Mesenchymal stem cell (in vitro differentiated cells and primary cell): Measurements from ENCODE around the gene SYNJ2.
A peak's percentile ranks its signal among the peaks of the same experiment; 100 is the strongest.

ENCODE experiments used
- DNase-seq: peaks from one replicate; pipeline ENCODE4 v3.0.0-alpha.2; 2013
- H2AFZ ChIP-seq: one replicate; pipeline ENCODE4 v1.6.1; 2013; ENCODE audit warnings: low read depth, mild to moderate bottlenecking, control low read depth, inconsistent platforms, low read length, moderate library complexity
- H2AK5ac ChIP-seq: 2 replicates; pipeline ENCODE4 v1.6.1; 2013; ENCODE audit warnings: low read length, moderate library complexity, mild to moderate bottlenecking, inconsistent platforms; ENCODE audit not compliant: severe bottlenecking
- H2BK120ac ChIP-seq: one replicate; pipeline ENCODE4 v1.6.1; 2013; ENCODE audit warnings: low read depth, mild to moderate bottlenecking, inconsistent platforms, low read length, moderate library complexity
- H2BK12ac ChIP-seq, 2 experiments: one replicate each; pipeline ENCODE4 v1.6.1; 2013; ENCODE audit warnings: inconsistent platforms in 2 of 2, low read length in 2 of 2, mild to moderate bottlenecking in 2 of 2, moderate library complexity in 2 of 2, control low read depth in 1 of 2
- H2BK15ac ChIP-seq: one replicate; pipeline ENCODE4 v1.6.1; 2013; ENCODE audit warnings: mild to moderate bottlenecking, low read depth, inconsistent platforms; ENCODE audit not compliant: poor library complexity, severe bottlenecking
- H2BK5ac ChIP-seq: 2 replicates; pipeline ENCODE4 v1.6.1; 2013; ENCODE audit warnings: low read depth, mild to moderate bottlenecking, low read length, control low read depth, inconsistent platforms; ENCODE audit not compliant: poor library complexity, severe bottlenecking
- H3K14ac ChIP-seq, 2 experiments: one replicate each; pipeline ENCODE4 v1.6.1; 2013; ENCODE audit warnings: inconsistent platforms in 2 of 2, low read length in 2 of 2, control low read depth in 1 of 2, mild to moderate bottlenecking in 1 of 2, moderate library complexity in 1 of 2
- H3K18ac ChIP-seq, 2 experiments: one replicate each; pipeline ENCODE4 v1.6.1; 2013; ENCODE audit warnings: inconsistent platforms in 2 of 2, low read length in 2 of 2, control low read depth in 1 of 2, low read depth in 1 of 2, mild to moderate bottlenecking in 1 of 2
- H3K23ac ChIP-seq, 2 experiments: one replicate each; pipeline ENCODE4 v1.6.1; 2013; ENCODE audit warnings: inconsistent platforms in 2 of 2, low read length in 2 of 2, mild to moderate bottlenecking in 2 of 2, moderate library complexity in 2 of 2, control low read depth in 1 of 2
- H3K27ac ChIP-seq: 2 replicates; pipeline ENCODE4 v1.5.1; 2013; ENCODE audit warnings: mild to moderate bottlenecking, moderate library complexity, low read length, control low read depth, inconsistent platforms; ENCODE audit not compliant: poor library complexity, severe bottlenecking
- H3K27me3 ChIP-seq, 2 experiments: 2 replicates each; pipeline versions ENCODE4 v1.6.1 to v1.7.0; 2013; ENCODE audit warnings: low read length in 2 of 2, mild to moderate bottlenecking in 2 of 2, moderate library complexity in 2 of 2, control low read depth in 1 of 2, inconsistent platforms in 1 of 2; ENCODE audit not compliant: control insufficient read depth in 1 of 2, insufficient read depth in 1 of 2
- H3K36me3 ChIP-seq, 2 experiments: 2 replicates each; pipeline versions ENCODE4 v1.6.1 to v1.7.0; 2013; ENCODE audit warnings: low read length in 2 of 2, control low read depth in 1 of 2, inconsistent platforms in 1 of 2, low read depth in 1 of 2, mild to moderate bottlenecking in 1 of 2; ENCODE audit not compliant: insufficient read depth in 2 of 2, control insufficient read depth in 1 of 2
- H3K4ac ChIP-seq, 2 experiments: one replicate each; pipeline ENCODE4 v1.6.1; 2013; ENCODE audit warnings: inconsistent platforms in 2 of 2, low read length in 2 of 2, mild to moderate bottlenecking in 2 of 2, moderate library complexity in 2 of 2, control low read depth in 1 of 2, low read depth in 1 of 2
- H3K4me1 ChIP-seq: 2 replicates; pipeline ENCODE4 v1.6.1; 2013; ENCODE audit warnings: low read depth, low read length, control low read depth; ENCODE audit not compliant: control insufficient read depth, insufficient read depth
- H3K4me2 ChIP-seq: 2 replicates; pipeline ENCODE4 v1.6.1; 2013; ENCODE audit warnings: low read length, mild to moderate bottlenecking, inconsistent platforms; ENCODE audit not compliant: poor library complexity, severe bottlenecking
- H3K4me3 ChIP-seq, 2 experiments: 2 replicates each; pipeline versions ENCODE4 v1.5.1 to v1.7.0; 2013; ENCODE audit warnings: low read length in 2 of 2, mild to moderate bottlenecking in 2 of 2, control low read depth in 1 of 2, low read depth in 1 of 2; ENCODE audit not compliant: insufficient read depth in 1 of 2
- H3K79me1 ChIP-seq: replicated peaks from 2 replicates; pipeline ENCODE4 v1.6.1; 2013; ENCODE audit warnings: mild to moderate bottlenecking, control low read depth, low read length, inconsistent platforms; ENCODE audit not compliant: poor library complexity, severe bottlenecking
- H3K9ac ChIP-seq: 2 replicates; pipeline ENCODE4 v1.7.0; 2013; ENCODE audit warnings: mild to moderate bottlenecking, low read length, moderate library complexity
- H3K9me3 ChIP-seq: 2 replicates; pipeline ENCODE4 v1.7.0; 2013; ENCODE audit warnings: mild to moderate bottlenecking, low read length; ENCODE audit not compliant: control insufficient read depth
- H4K8ac ChIP-seq: one replicate; pipeline ENCODE4 v1.6.1; 2013; ENCODE audit warnings: inconsistent platforms, mild to moderate bottlenecking, low read length, moderate library complexity
- H4K91ac ChIP-seq: one replicate; pipeline ENCODE4 v1.6.1; 2013; ENCODE audit warnings: mild to moderate bottlenecking, low read length, inconsistent platforms
- WGBS: methylation state at CpG from one replicate; pipeline ENCODE4 v1.1.7; 2013; ENCODE audit warnings: mixed read lengths; 5-methylcytosine and 5-hydroxymethylcytosine counted together

The SYNJ2 gene

GRCh38 chr6:157988700-157989063, 7.0 kb downstream of the SYNJ2 start:
- WGBS, result 97% methylated on average over 8 of the region's 8 CpGs
- Histone ChIP-seq H3K14ac (no peak overlapping the region), H3K4me2 (no peak overlapping the region), H2AK5ac (peak overlapping the region; percentile 63), H3K27me3 (no peaks in the 10 kb centered on the region), H4K8ac (peak overlapping the region; percentile 19), H3K9ac (no peak overlapping the region), H3K4me3 (no peak overlapping the region), H3K4ac (peak overlapping the region in 1 of 2 experiments; percentile 57), H3K18ac (peak overlapping the region; percentile 37 to 50), H3K9me3 (no peaks in the 10 kb centered on the region), H2BK12ac (peak overlapping the region in 1 of 2 experiments; percentile 10), H2BK120ac (peak overlapping the region; percentile 52), H2AFZ (no peak overlapping the region), H3K79me1 (peaks cover 2% of the 10 kb centered on the region), H2BK15ac (no peak overlapping the region), H2BK5ac (no peak overlapping the region), H3K27ac (no peak overlapping the region), H3K4me1 (peaks cover 53% of the 10 kb centered on the region), H3K36me3 (peaks cover 17 to 19% of the 10 kb centered on the region in 2 experiments), H4K91ac (no peak overlapping the region), H3K23ac (no peak overlapping the region)
- DNase-seq, result no peak

GRCh38 chr6:157989541-157990289, 8.1 kb downstream of the SYNJ2 start:
- Histone ChIP-seq H3K27ac (peak overlapping the region; percentile 19), H3K36me3 (peaks cover 17 to 18% of the 10 kb centered on the region in 2 experiments), H3K9me3 (no peaks in the 10 kb centered on the region), H3K79me1 (peaks cover 2% of the 10 kb centered on the region), H2AK5ac (peak overlapping the region; percentile 35), H4K91ac (no peak overlapping the region), H3K4me2 (peak overlapping the region; percentile 3), H3K23ac (no peak overlapping the region), H2AFZ (no peak overlapping the region), H2BK120ac (peak overlapping the region; percentile 6), H3K18ac (peak overlapping the region; percentile 11 to 77), H3K14ac (no peak overlapping the region), H3K27me3 (no peaks in the 10 kb centered on the region), H2BK5ac (no peak overlapping the region), H2BK12ac (peak overlapping the region in 1 of 2 experiments; percentile 23), H2BK15ac (peak overlapping the region; percentile 41), H4K8ac (peak overlapping the region; percentile 27), H3K4me3 (no peak overlapping the region), H3K9ac (no peak overlapping the region), H3K4ac (peak overlapping the region in 1 of 2 experiments; percentile 17), H3K4me1 (peaks cover 52% of the 10 kb centered on the region)
- peak; percentile 33 for DNase-seq
- WGBS, result 87% methylated on average over 22 of the region's 22 CpGs

- Histone ChIP-seq H3K4me1 (peaks cover 48% of the 10 kb centered on the region), H2BK5ac (no peak overlapping the region), H3K4me2 (peak overlapping the region; percentile 3), H2AFZ (no peak overlapping the region), H4K8ac (peak overlapping the region; percentile 27), H2BK15ac (no peak overlapping the region), H2AK5ac (peak overlapping the region; percentile 47), H2BK12ac (peak overlapping the region in 1 of 2 experiments; percentile 29), H3K79me1 (peaks cover 2% of the 10 kb centered on the region), H3K27ac (peak overlapping the region; percentile 11), H3K18ac (peak overlapping the region; percentile 11 to 77), H3K27me3 (no peaks in the 10 kb centered on the region), H2BK120ac (no peak overlapping the region), H3K14ac (no peak overlapping the region), H3K9ac (no peak overlapping the region), H3K4ac (no peak overlapping the region), H4K91ac (no peak overlapping the region), H3K4me3 (no peak overlapping the region), H3K36me3 (peaks cover 18 to 24% of the 10 kb centered on the region in 2 experiments), H3K9me3 (no peaks in the 10 kb centered on the region), H3K23ac (peak overlapping the region in 1 of 2 experiments; percentile 50)
- no peak for DNase-seq
- WGBS, result 86% methylated on average over 13 of the region's 15 CpGs
Measured at GRCh38 chr6:157990321-157991066, 8.8 kb downstream of the SYNJ2 start.

GRCh38 chr6:157991067-157991432, 9.4 kb downstream of the SYNJ2 start:
- Histone ChIP-seq H3K9me3 (no peaks in the 10 kb centered on the region), H3K9ac (no peak overlapping the region), H2BK12ac (peak overlapping the region in 1 of 2 experiments; percentile 29), H4K91ac (no peak overlapping the region), H2BK120ac (no peak overlapping the region), H2AFZ (no peak overlapping the region), H3K14ac (no peak overlapping the region), H3K27me3 (no peaks in the 10 kb centered on the region), H3K4me3 (no peak overlapping the region), H2BK5ac (no peak overlapping the region), H3K27ac (no peak overlapping the region), H3K4me2 (no peak overlapping the region), H2AK5ac (peak overlapping the region; percentile 47), H3K23ac (peak overlapping the region in 1 of 2 experiments; percentile 50), H3K79me1 (peaks cover 2% of the 10 kb centered on the region), H3K4me1 (peaks cover 43% of the 10 kb centered on the region), H3K36me3 (peaks cover 18 to 26% of the 10 kb centered on the region in 2 experiments), H4K8ac (no peak overlapping the region), H3K4ac (no peak overlapping the region), H2BK15ac (no peak overlapping the region), H3K18ac (peak overlapping the region in 1 of 2 experiments; percentile 1)
- no peak for DNase-seq
- 96% methylated on average over 11 of the region's 11 CpGs for WGBS
